GM18519 (cell line): Measurements from ENCODE around the gene ASCL2.

Source experiments
- ATAC-seq: cut with Tn5 transposase; IDR thresholded peaks from one replicate; pipeline ENCODE4 v1.9.1; 2021; ENCODE audit warnings: mild to moderate bottlenecking, moderate library complexity; ENCODE audit not compliant: unreplicated experiment, low FRiP score

ASCL2 gene

DNA sequence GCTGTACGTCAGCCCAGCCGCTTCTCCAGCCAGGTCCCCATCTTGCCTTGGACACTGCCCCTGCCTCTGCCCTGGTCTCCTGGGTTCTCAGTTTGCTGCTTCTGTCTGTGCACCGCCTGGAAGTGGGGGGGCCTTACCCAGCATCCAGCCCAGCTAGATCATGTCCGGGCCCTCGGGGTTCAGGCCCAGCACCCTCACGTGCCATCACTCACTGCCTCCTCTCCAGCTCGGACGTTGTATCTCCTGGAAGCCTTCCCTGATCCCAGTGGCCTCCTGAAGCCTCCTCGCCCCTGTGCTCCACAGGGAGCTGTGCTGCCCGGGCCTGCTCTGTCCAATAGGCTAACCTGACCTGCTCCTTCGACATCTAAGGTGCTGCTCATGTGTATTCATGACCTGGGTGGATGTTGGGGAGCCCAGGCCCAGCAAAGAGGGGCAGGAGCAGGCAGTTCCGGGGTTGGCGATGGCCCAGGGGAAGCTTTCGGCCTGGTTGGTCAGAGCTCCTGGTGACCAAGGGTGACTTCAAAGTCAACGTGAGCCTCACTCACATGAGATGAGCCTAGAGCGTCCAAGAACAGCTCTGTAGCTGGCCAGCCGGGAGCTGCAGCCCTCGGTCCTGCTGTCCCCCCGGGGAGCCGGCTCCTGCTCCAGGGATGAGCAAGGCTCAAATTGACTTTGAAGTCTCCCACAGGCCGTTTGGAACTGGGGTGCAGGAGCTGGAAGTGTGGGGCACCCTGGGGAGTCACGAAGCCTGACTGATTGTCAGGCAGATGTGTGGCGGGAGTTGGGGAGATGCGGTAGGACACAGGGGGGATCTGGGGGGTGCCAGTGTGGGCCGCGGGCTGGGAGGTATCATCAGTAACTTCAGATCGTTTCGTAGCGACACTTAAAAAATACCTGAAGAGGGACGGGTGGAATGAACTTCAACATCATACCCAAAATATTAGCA lies 5.2 kb upstream of the ASCL2 start:
- ATAC-seq, result no peak

- ATAC-seq, result no peak
Measured at GRCh38 chr11:2273771-2274170, 3.4 kb upstream of the ASCL2 start.

- ATAC-seq, result no peak
Measured at GRCh38 chr11:2273311-2273710, 2.9 kb upstream of the ASCL2 start.

GRCh38 chr11:2272946-2273280 lies 2.5 kb upstream of the ASCL2 start:
- ATAC-seq, result no peak

GRCh38 chr11:2272228-2272945 lies 2.0 kb upstream of the ASCL2 start:
- ATAC-seq, result no peak

GRCh38 chr11:2271327-2272227 lies 1.2 kb upstream of the ASCL2 start:
- ATAC-seq, result no peak

DNA sequence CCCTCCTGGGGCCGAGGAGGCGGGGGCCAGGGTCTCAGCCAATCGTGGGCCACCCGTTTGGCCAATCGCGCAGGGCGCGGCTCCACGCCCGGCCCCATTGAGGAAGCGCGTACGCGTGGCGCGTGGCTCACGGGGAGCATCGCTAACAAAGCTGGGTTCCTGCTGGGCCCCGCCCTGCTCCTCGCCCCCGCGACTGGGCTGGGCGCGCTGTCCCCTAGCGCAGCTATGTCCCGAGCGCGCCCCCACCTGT lies 614 bp upstream of the ASCL2 start:
- no peak for ATAC-seq

GRCh38 chr11:2269601-2270321 lies 627 bp downstream of the ASCL2 start:
- no peak for ATAC-seq

DNA sequence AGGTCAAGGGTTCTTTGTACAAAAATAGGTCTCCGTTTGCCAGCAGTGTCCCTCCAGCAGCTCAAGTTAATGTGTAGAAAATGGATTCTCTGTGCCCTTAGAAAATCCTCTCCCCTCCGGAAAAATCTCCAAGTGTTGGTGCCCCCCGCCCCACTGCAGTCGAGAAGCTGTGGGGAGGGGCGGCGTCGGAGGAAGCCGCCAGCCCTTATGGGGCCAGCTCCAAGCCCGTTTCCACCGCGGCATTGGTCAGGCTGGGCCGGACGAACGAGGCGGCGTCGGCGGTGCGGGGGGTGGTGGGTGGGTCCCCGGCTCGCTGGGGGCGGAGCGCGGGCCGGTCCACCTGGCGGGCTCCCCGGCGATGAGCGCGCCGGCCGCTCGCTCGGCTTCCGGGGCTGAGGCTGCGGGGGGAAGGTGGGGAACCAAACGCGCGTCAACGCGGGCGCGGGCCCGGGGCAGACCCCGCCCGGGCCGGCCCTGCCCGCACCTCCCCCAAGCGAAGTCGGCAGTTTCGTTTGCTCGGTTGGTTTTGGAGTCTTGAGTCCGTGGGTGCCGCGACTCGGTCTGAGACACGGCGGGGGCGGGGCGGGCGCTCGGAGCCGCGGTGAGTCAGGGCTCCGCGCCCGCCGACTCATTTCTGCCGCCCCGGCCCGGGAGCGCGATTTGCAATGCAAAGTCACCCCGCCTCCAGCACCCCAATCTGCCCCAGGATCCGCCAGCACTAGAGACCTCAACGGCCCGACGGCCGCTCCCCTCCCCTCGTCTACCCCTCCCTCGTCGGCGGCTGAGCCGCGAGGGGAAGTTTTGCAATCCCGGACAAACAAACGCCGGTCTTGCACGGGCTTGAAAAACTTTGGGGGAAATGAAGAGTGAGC lies 1.4 kb downstream of the ASCL2 start:
- ATAC-seq, result no peak

DNA sequence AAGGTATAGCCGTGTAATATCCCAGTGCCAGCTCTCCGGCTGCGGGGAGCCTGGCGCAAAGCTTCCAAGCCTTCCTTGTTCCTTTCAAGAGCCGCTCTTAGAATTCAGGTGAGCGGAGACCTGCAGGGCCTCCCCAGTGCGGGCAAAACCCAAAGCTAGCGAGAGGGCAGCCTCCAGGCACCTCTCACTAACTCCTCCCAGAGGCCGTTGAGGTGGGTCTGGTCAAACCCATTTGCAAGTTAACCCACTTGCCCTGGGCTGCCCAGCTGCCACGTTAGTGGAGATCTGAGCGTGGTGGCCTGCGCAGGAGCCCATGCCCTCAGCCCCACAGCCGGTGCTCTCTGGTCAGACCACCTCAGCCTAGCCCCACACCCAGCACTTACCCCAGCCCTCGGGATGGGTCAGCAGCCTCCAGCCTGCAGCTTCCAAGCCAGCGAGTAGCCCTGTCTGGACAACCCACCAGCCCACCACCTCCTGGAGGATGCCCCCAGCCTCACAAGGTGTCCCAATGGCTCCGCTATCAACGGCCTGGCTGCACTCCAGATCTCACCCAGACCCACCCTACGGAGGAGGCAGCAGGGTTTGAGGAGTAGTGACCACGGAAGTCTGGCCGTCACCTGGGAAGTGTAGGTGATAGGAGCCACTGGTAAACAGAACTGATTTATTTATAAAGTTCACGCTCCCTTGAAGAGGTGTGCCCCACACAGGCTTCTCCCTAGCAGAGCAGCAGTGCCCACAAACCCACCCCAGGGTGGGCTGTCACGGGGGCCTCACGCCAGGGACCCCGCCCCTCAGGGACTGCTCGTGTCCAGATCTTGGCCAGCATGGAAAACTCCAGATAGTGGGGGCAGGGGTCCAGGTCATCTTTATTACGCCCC lies 2.3 kb downstream of the ASCL2 start:
- no peak for ATAC-seq

- ATAC-seq, result no peak
Measured at GRCh38 chr11:2267306-2267850, 3.0 kb downstream of the ASCL2 start.

DNA sequence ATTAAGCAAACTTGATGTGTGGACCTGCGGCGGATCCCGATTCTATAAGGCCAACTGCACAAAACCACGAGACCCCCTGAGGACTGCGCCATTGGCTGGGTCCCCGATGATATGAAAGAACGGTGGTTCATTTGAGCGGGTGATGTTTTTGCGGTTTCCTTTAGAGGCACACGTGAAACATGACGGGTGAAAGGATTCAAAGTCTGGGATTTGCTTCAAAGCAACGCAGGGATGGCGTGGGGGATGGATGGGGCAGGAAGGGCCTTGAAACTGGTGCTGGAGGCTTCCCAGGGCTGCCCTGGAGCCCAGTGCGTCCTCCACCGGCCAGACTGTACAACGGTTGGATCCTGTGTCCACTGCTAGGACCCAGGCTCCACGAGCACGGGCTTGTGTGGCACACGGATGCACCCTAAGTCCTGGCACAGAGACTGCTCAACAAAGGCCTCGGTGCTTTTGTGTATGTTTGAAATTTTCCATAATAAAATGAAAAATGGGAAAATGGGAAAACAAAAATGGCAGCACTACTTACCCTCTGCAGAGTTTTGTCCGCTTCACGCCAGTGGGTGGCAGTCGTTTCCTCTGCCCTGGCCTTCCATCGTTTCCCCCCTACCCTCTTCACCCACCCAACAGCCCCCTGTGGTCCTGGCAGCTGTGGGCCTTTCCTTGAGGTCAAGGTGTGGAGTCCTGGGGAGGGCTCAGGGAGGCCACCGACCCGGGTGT lies 3.6 kb downstream of the ASCL2 start:
- no peak for ATAC-seq

GRCh38 chr11:2265854-2266585 lies 4.4 kb downstream of the ASCL2 start:
- ATAC-seq, result no peak

- no peak for ATAC-seq
Measured at GRCh38 chr11:2265396-2265795, 5.0 kb downstream of the ASCL2 start.

GRCh38 chr11:2264366-2265053 lies 5.9 kb downstream of the ASCL2 start:
- no peak for ATAC-seq

- no peak for ATAC-seq
Measured at GRCh38 chr11:2263724-2264360, 6.5 kb downstream of the ASCL2 start.
